SU-DHL-6 (cell line): Measurements from ENCODE around the gene UGGT2.
"Not testable (repeated sequence)": the region's sequence is repeated elsewhere in the genome, so short reads cannot be mapped to it uniquely, and the experiment has no call there.

Source experiments
- H2AFZ ChIP-seq: fragments of 200-600 bp; sonication (generic); 2 replicates; pipeline ENCODE4 v1.6.1; 2014; ENCODE audit warnings: low read depth, mild to moderate bottlenecking, moderate library complexity, mixed read lengths, antibody characterized with exemption, low read length; ENCODE audit not compliant: severe bottlenecking
- H3F3A ChIP-seq: fragments of 200-600 bp; shearing (Covaris generic); 2 replicates; pipeline ENCODE4 v1.6.0; 2016; ENCODE audit warnings: antibody characterized with exemption, mild to moderate bottlenecking; ENCODE audit not compliant: insufficient read depth
- H3K27ac ChIP-seq: fragments of 200-600 bp; sonication (generic); 2 replicates; pipeline ENCODE4 v1.5.1; 2016; ENCODE audit warnings: low read depth, mild to moderate bottlenecking, low read length, moderate library complexity, mixed read lengths
- H3K27me3 ChIP-seq: fragments of 200-600 bp; sonication (generic), shearing (Covaris generic); 2 replicates; pipeline ENCODE4 v1.6.0; 2014; ENCODE audit warnings: mild to moderate bottlenecking, low read length
- H3K36me3 ChIP-seq: fragments of 200-600 bp; sonication (generic); 2 replicates; pipeline ENCODE4 v1.6.1; 2014; ENCODE audit warnings: mild to moderate bottlenecking, low read length, mixed read lengths
- H3K4me2 ChIP-seq: fragments of 300-600, 200-600 bp; shearing (Covaris generic), sonication (generic); 2 replicates; pipeline ENCODE4 v1.6.0; 2014; ENCODE audit warnings: low read length, low read depth, mild to moderate bottlenecking; ENCODE audit not compliant: poor library complexity, severe bottlenecking
- H3K4me3 ChIP-seq: fragments of 200-600 bp; sonication (generic); 2 replicates; pipeline ENCODE4 v1.5.1; 2014; ENCODE audit warnings: antibody characterized with exemption, low read length, mild to moderate bottlenecking, mixed read lengths; ENCODE audit not compliant: insufficient read depth, poor library complexity, severe bottlenecking
- H3K79me2 ChIP-seq: fragments of 200-600 bp; sonication (generic); 2 replicates; pipeline ENCODE4 v1.6.1; 2014; ENCODE audit warnings: mild to moderate bottlenecking, low read length, moderate library complexity; ENCODE audit not compliant: insufficient read depth
- H3K9ac ChIP-seq: fragments of 200-600 bp; sonication (generic); 2 replicates; pipeline ENCODE4 v1.7.0; 2014; ENCODE audit warnings: mild to moderate bottlenecking, low read length
- H3K9me2 ChIP-seq: fragments of 200-600 bp; sonication (generic); replicated peaks from 2 replicates; pipeline ENCODE4 v1.6.1; 2014; ENCODE audit warnings: low read length; ENCODE audit not compliant: insufficient read depth
- H3K9me3 ChIP-seq: fragments of 200-600 bp; sonication (generic); 2 replicates; pipeline ENCODE4 v1.6.1; 2014; ENCODE audit warnings: low read length, mixed read lengths; ENCODE audit not compliant: insufficient read depth
- H4K20me1 ChIP-seq: fragments of 200-600 bp; sonication (generic); 2 replicates; pipeline ENCODE4 v1.6.1; 2014; ENCODE audit warnings: low read depth, mild to moderate bottlenecking, antibody characterized with exemption, low read length, moderate library complexity, mixed read lengths
- CTCF ChIP-seq: fragments of 200-600 bp; sonication (generic); IDR thresholded peaks from one replicate; pipeline ENCODE4 v1.5.1; 2017; ENCODE audit warnings: antibody characterized with exemption, mild to moderate bottlenecking, low read length, moderate library complexity; ENCODE audit not compliant: insufficient read depth, poor library complexity, severe bottlenecking
- EZH2phosphoT487 ChIP-seq: fragments of 200-600 bp; sonication (generic), shearing (Covaris generic); conservative IDR thresholded peaks from 2 replicates; pipeline ENCODE4 v1.6.1; 2018; ENCODE audit warnings: mild to moderate bottlenecking, antibody characterized with exemption, low read length, moderate library complexity, mixed read lengths

The UGGT2 gene

GRCh38 chr13:96000069-96000468, 53.1 kb downstream of the UGGT2 start:
- Histone ChIP-seq H3K27me3 (no peaks in the 10 kb centered on the region), H3F3A (no peaks in the 10 kb centered on the region), H3K9me3 (no peaks in the 10 kb centered on the region), H3K27ac (no peak overlapping the region), H3K36me3 (no peaks in the 10 kb centered on the region), H3K9me2 (no peaks in the 10 kb centered on the region), H2AFZ (no peak overlapping the region), H3K79me2 (no peaks in the 10 kb centered on the region), H3K4me3 (no peak overlapping the region), H4K20me1 (no peaks in the 10 kb centered on the region), H3K9ac (no peak overlapping the region), H3K4me2 (no peak overlapping the region)
- no peak for TF ChIP-seq CTCF
- no peak for TF ChIP-seq EZH2phosphoT487

DNA sequence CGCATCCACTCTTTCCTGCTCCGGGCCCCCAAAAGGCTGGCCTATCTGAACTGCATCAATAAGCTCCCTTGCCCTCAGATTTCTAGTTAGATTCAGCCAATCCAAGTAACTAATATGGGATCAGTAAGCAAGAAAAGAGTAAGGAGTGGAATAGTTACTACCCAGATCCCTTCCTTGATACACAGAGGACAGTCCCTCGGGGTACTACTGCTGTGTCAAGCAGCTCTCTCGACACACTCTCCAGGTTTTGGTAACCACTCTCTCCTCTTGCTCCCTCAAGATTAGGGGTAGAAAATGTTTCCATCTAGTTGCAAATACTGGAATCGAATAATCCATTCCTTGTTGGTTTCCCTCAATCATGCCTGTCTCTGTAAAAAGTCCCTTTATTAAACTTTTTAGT, 65.4 kb downstream of the UGGT2 start:
- no peaks in the 10 kb centered on the region for H3K27me3 ChIP-seq
- H3K79me2 ChIP-seq = no peaks in the 10 kb centered on the region
- no peak overlapping the region for H3K4me2 ChIP-seq
- H3F3A ChIP-seq = no peaks in the 10 kb centered on the region
- no peaks in the 10 kb centered on the region for H3K9me3 ChIP-seq
- H3K9ac ChIP-seq = no peak overlapping the region
- H4K20me1 ChIP-seq = no peaks in the 10 kb centered on the region
- no peak overlapping the region for H2AFZ ChIP-seq
- H3K9me2 ChIP-seq = no peaks in the 10 kb centered on the region
- no peak for TF ChIP-seq EZH2phosphoT487
- TF ChIP-seq CTCF = no peak
- H3K27ac ChIP-seq = no peak overlapping the region
- no peak overlapping the region for H3K4me3 ChIP-seq
- H3K36me3 ChIP-seq = no peaks in the 10 kb centered on the region

GRCh38 chr13:95982144-95982543, 71.1 kb downstream of the UGGT2 start:
- Histone ChIP-seq H3K4me3 (no peak overlapping the region), H3K79me2 (no peaks in the 10 kb centered on the region), H3K9me3 (no peaks in the 10 kb centered on the region), H3K4me2 (no peak overlapping the region), H3K27ac (no peak overlapping the region), H4K20me1 (no peaks in the 10 kb centered on the region), H2AFZ (no peak overlapping the region), H3K9ac (no peak overlapping the region), H3K9me2 (no peaks in the 10 kb centered on the region), H3K36me3 (no peaks in the 10 kb centered on the region), H3F3A (no peaks in the 10 kb centered on the region), H3K27me3 (no peaks in the 10 kb centered on the region)
- TF ChIP-seq EZH2phosphoT487 (no peak), CTCF (no peak)

- H3K9ac ChIP-seq, H3K9me2 ChIP-seq, H3K27me3 ChIP-seq, H3K36me3 ChIP-seq, H3K27ac ChIP-seq, H3F3A ChIP-seq, H3K4me3 ChIP-seq, H4K20me1 ChIP-seq, H3K9me3 ChIP-seq, H2AFZ ChIP-seq, H3K79me2 ChIP-seq, H3K4me2 ChIP-seq: not testable (repeated sequence)
These were observed 80.5 kb downstream of the UGGT2 start for GRCh38 chr13:95972651-95973050.
